Uterus (tissue), 2 donors: ENCODE data around the gene DTX2.

Source experiments
- CTCF ChIP-seq, 4 experiments: fragments of 200-600 bp in 2 of 4; fragments of 450-650 bp in 2 of 4; sonication (generic) in 2 of 4; IDR thresholded peaks; one replicate each; pipeline ENCODE4 v1.5.1; 2016 to 2019; ENCODE audit warnings: antibody characterized with exemption in 4 of 4, mild to moderate bottlenecking in 2 of 4, moderate library complexity in 1 of 4
- POLR2A ChIP-seq, 2 donors: fragments of 450-650 bp; IDR thresholded peaks; one replicate each; pipeline ENCODE4 v1.6.1; 2016; ENCODE audit warnings: antibody characterized with exemption in 2 of 2, mild to moderate bottlenecking in 1 of 2, moderate library complexity in 1 of 2

GRCh38 chr7:76515999-76516443 is 54.5 kb downstream of the DTX2 start:
- peak in 2 of 4 experiments; percentile 53 to 61 for TF ChIP-seq CTCF (IDR thresholded peaks at IDR 0.05)
- TF ChIP-seq POLR2A (IDR thresholded peaks at IDR 0.05), result no peak
